HG03175 (cell line): Measurements from ENCODE around the gene HM13.
"Not testable (repeated sequence)": the region's sequence is repeated elsewhere in the genome, so short reads cannot be mapped to it uniquely, and the experiment has no call there.

Experiments used
- ATAC-seq: cut with Tn5 transposase; IDR thresholded peaks from one replicate; pipeline ENCODE4 v1.9.1; 2021; ENCODE audit warnings: mild to moderate bottlenecking, moderate library complexity; ENCODE audit not compliant: unreplicated experiment

The HM13 gene

GRCh38 chr20:31497838-31498540 is 16.3 kb upstream of the HM13 start:
- no peak for ATAC-seq

- ATAC-seq, result no peak
Measured at GRCh38 chr20:31500527-31500926, 13.7 kb upstream of the HM13 start.

- ATAC-seq, result peak; percentile 95
Measured at GRCh38 chr20:31502884-31503673, 11.2 kb upstream of the HM13 start.

- no peak for ATAC-seq
Measured at GRCh38 chr20:31505903-31506302, 8.3 kb upstream of the HM13 start.

- ATAC-seq, result no peak
Measured at GRCh38 chr20:31508517-31509244, 5.6 kb upstream of the HM13 start.

DNA sequence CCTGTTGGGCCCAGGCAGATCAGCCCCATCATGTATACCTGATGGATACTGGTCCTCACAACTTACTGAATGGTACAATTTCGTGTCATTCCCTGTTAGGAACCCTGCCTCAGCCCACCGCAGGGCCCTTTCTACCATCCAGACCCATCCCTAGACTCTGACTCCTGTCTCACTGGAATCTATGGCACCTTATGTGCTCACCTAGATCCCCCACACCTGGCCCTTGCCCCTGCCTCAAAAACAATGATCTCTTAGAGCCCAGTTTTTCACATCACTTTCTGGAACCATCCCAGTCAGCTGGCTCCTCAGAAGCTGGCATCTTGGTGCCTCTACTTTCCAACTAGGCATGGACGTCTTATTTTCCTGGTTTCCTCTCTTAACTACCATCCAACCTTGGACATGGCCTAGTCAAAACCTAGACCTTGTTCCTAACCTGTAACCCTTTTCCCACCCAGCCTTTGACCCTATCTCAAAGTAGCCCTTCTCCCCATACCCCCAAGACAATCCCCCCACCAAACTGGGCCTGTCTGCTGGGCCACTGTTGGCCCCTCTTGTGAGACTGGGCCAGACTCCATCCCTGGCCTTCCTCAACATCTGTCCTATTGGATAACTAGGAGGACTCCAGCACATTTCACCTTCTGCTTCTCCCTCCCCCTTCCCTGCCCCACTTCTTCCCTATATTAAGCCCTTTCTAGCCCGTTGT is 981 bp downstream of the HM13 start:
- ATAC-seq, result no peak

DNA sequence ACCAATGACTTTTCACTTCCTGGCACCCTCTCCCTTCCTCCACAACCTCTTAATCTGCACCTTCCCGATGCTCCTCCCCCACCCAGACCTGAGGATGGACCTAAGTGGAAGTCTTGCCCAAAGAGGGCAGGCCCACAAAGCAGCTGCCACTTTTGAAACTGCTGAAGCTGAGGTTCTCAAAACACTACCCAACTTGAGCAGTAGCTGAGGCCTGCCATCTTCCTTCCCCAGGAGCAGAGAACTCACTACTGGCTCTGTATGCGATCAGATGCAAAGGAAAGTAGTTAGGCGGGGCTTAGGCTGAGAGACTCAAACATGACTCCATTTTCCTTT is 1.5 kb downstream of the HM13 start:
- no peak for ATAC-seq

GRCh38 chr20:31516166-31516565 is 1.9 kb downstream of the HM13 start:
- no peak for ATAC-seq

- no peak for ATAC-seq
Measured at GRCh38 chr20:31516651-31517050, 2.4 kb downstream of the HM13 start.

GRCh38 chr20:31517373-31517772 is 3.1 kb downstream of the HM13 start:
- ATAC-seq, result no peak

GRCh38 chr20:31521267-31521666 is 7.0 kb downstream of the HM13 start:
- ATAC-seq, result not testable (repeated sequence)

GRCh38 chr20:31522731-31523130 is 8.5 kb downstream of the HM13 start:
- no peak for ATAC-seq

DNA sequence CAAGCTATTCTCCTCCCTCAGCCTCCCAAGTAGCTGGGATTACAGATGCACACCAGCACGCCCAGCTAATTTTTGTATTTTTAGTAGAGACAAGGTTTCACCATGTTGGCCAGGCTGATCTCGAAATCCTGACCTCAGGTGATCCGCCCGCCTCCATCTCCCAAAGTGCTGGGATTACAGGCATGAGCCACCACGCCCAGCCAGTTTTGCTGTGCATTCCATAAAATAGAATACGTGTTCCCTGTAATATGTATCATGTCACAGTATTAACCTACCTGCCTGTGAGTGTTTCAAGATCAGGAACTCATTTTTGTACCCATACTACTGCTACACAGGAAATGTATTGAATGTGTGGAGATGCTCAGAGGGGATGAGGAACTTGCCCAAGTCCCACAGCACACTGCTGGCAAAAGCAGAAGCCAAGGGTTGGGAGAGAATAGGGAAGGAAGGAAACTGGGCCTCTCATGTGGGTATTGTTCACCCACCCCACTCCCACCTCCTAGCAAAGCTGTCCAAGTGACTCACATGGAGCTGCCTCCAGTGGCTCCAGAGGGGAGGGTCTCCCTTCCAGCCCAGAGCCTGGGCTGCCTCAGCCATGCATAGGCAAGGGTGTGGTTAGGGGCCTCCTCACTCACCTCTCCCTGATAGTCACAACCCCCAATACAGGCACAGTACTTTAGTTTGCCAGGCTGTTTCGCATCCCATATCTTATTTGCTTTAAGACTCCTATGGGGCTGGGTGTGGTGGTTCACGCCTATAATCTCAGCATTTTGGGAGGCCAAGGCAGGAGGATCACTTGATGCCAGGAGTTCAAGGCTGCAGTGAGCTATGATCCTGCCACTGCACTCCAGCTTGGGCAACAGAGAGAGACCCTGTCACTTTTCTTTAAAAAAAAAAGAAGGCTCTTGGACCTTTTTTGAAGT is 9.4 kb downstream of the HM13 start:
- no peak for ATAC-seq

DNA sequence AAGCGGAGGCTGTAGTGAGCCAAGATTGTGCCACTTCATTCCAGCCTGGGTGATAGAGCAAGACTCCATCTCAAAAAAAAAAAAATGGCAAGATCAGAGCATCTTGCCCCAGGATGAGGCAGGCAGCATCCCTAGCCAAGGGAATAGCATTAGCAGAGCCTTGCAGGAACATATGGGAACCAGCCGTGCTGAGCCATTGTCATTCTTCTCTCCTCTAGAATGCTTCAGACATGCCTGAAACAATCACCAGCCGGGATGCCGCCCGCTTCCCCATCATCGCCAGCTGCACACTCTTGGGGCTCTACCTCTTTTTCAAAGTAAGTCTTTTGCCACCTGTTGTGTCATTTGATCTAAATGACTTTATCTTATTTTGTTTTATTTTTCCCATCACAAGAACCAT is 13.0 kb downstream of the HM13 start:
- ATAC-seq, result no peak

GRCh38 chr20:31535298-31535697 is 21.1 kb downstream of the HM13 start:
- no peak for ATAC-seq

DNA sequence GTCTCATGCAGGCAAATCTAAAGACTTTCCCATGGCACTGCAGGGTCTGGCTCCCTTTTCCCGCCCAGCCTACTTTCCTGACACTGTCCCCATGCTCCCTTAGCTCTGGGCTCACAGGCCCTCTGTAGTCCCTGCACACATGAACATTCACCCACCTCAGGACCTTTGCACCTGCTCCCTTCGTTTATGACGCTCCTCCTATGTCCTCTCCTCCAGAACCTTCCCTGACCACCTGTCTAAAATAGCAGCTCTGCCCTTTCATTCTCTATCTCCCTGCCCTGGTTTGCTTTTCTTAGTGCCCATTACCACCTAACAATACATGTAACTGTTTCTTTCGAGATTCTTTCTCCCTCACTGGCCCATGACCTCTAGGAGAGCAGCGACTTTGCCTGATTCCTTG is 22.3 kb downstream of the HM13 start:
- no peak for ATAC-seq

DNA sequence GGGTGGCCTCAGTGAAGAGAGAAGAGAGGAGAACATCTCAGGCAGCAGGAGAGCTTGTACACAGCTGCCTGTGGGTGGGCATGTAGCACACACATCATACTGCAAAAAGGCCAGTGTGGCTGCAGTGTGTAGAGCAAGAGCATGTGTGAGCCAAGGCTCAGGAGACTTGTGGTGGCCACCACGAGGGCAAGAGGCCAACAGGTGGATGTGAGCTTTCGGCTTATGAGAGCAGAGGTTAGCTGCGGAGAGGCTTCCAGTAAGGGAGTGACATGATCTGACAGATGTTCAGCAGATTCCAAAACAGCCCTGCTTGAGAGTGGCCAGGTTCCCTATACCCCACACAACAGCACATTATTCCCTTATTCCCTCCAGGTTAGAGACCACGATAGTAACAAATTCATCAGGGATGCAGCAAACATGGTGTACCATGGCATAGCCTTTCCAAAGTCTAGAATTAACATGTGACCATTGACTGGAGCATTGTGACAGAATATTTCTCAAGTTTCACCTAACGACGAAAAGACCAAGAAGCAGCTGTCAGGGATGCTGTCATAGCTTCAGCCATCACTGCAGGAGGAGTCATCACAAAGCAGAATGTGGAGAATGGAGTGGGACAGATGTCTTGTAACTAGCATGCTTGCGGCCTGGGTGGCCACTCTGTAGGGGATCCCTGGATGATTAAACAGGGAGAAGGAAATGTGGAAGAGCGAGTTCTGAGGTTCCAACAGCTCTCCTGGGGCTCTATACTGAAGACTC is 23.1 kb downstream of the HM13 start:
- ATAC-seq, result no peak

DNA sequence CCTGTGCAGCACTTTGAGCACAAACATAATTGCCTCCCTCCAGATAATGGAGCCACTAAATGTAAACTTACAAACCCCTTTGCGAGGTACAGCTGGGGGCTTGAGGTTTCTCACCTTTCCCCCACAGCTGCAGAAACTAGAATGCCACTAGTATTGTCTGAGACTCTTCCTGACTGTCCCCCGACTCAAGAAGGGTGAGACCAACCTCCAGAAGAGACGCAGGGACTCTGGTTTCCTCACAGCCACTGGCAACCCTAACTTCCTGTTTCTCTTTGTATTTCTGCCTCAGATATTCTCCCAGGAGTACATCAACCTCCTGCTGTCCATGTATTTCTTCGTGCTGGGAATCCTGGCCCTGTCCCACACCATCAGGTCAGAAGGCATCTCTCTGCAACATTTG is 23.6 kb downstream of the HM13 start:
- no peak for ATAC-seq

GRCh38 chr20:31538326-31538725 is 24.1 kb downstream of the HM13 start:
- no peak for ATAC-seq

DNA sequence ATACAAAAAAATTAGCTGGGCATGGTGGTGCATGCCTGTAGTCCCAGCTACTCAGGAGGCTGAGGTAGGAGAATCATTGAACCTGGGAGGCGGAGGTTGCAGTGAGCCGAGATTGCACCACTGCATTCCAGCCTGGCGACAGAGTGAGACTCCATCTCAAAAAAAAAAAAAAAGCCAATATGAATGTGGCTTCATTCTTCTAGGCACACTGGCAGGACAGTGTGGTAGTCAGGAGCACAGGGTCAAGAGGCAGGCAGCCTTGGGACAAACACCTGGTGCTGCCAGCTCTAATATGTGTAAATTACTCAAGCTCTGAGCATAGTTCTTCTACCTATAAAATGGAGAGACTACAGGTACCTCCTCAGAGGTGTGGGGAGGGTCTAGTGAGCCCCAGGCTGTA is 25.4 kb downstream of the HM13 start:
- ATAC-seq, result not testable (repeated sequence)
